ENCODE results near the gene NR1I2.

NR1I2 gene

DNA sequence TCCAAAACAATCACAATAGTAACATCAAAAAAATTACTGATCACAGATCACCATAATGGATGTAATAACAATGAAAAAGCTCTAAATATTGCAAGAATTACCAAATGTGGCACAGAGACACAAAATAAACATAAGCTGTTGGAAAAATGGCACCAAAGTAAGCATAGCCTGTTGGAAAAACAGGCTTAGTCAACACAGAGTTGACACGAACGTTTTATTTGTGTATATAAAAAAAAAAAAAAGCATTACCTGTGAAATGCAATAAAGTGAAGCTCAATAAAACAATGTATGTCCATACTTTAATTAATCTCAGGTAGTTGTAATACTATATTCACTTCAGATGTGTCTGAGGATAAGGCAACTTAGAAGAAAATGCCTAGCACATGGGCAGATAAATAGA is 77.1 kb downstream of the NR1I2 start:
- TF ChIP-seq CTCF (IDR thresholded peaks at IDR 0.05; ENCODE audit: borderline replicate concordance, control extremely low read depth, extremely low read depth, insufficient read depth, missing control alignments), result no peak
- in situ Hi-C loops (cut with MboI; ENCODE audit: low sequenced_read_pairs, unreplicated experiment), result no loop called here
- DNase-seq (ENCODE audit: low spot score), result no peak

GRCh38 chr3:119859728-119860127 is 77.8 kb downstream of the NR1I2 start:
- DNase-seq (ENCODE audit: low spot score), result no peak
- no peak for TF ChIP-seq CTCF (IDR thresholded peaks at IDR 0.05; ENCODE audit: borderline replicate concordance, control extremely low read depth, extremely low read depth, insufficient read depth, missing control alignments)
- in situ Hi-C loops (cut with MboI; ENCODE audit: low sequenced_read_pairs, unreplicated experiment), result no loop called here

DNA sequence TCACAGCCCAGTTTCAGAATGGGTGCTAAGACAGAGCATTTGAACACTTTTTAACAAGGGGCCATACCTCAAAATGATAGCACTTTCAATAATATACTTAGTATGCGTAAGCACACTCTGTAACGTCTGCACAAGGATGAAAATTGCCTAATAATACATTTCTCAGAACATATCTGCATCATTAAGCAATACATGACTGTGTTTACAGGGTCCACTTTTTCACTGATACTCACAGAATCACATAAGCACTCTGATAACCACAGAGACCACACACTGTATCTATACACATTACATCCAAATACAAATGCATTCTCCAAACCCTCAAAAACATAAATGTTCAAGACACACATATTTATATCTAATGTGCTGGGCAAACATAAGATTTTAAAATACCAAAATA is 79.8 kb downstream of the NR1I2 start:
- DNase-seq (ENCODE audit: low spot score), result no peak
- TF ChIP-seq CTCF (IDR thresholded peaks at IDR 0.05; ENCODE audit: borderline replicate concordance, control extremely low read depth, extremely low read depth, insufficient read depth, missing control alignments), result no peak
- in situ Hi-C loops (cut with MboI; ENCODE audit: low sequenced_read_pairs, unreplicated experiment), result no loop called here

DNA sequence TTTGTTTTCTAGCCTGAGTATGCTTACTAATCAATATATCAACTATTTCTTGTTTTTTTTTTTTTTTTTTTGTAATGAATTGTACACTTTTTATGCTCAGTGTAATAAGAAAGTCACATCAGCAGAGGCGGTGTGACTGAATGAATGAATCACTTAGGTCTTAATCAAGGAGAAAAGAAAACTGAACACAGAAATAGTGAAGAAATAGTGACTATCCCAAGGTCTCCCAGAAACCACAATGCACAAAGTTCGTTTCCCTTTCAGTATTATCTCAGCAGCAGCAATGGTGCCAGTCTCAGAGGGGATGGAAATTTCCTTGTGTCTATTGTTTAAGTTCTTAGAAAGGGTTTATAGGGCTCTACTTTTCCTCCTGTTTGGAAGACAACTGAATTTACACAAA is 80.7 kb downstream of the NR1I2 start:
- TF ChIP-seq CTCF (IDR thresholded peaks at IDR 0.05; ENCODE audit: borderline replicate concordance, control extremely low read depth, extremely low read depth, insufficient read depth, missing control alignments), result no peak
- DNase-seq (ENCODE audit: low spot score), result no peak
- in situ Hi-C loops (cut with MboI; ENCODE audit: low sequenced_read_pairs, unreplicated experiment), result no loop called here

- in situ Hi-C loops (cut with MboI; ENCODE audit: low sequenced_read_pairs, unreplicated experiment), result no loop called here
- DNase-seq (ENCODE audit: low spot score), result no peak
- TF ChIP-seq CTCF (IDR thresholded peaks at IDR 0.05; ENCODE audit: borderline replicate concordance, control extremely low read depth, extremely low read depth, insufficient read depth, missing control alignments), result no peak
Measured at GRCh38 chr3:119864476-119864875, 82.6 kb downstream of the NR1I2 start.
